PC-9 (cell line): ENCODE measurements around the gene CCDC12. TPM values are rescaled to one million over a fixed set of nuclear protein-coding genes. Genes with fewer than 3 reads are reported as not detected.

Experiments used
- BruUV-seq: library from RNA; stranded (reverse); fragments of 400-500 nt; replicated peaks from 2 replicates; lab custom pipeline; 2021; lab: Mats Ljungman, UMichigan
- CTCF ChIA-PET: fragments of 300-600 bp; sonication (Branson Sonifier 250); formaldehyde crosslinking; loops from one replicate; lab custom pipeline; 2022; ENCODE audit warnings: antibody characterized with exemption; lab: Charles Lee
- POLR2A ChIA-PET: fragments of 300-600 bp; sonication (Branson Sonifier 250); formaldehyde crosslinking; loops from one replicate; lab custom pipeline; 2022; ENCODE audit warnings: antibody characterized with exemption; ENCODE audit not compliant: unreplicated experiment; lab: Charles Lee
- DNase-seq, 2 experiments: peaks; one replicate each; pipeline versions ENCODE4 v3.0.0 to v3.0.0-alpha.2; 2015 to 2022; ENCODE audit warnings: mixed read lengths in 1 of 2
- H2AFZ ChIP-seq: fragments of 200-600 bp; sonication (generic); 2 replicates; pipeline ENCODE4 v1.8.1; 2017; ENCODE audit warnings: antibody characterized with exemption
- H3F3A ChIP-seq: fragments of 200-600 bp; sonication (generic); 2 replicates; pipeline ENCODE4 v1.8.1; 2017; ENCODE audit warnings: antibody characterized with exemption, mild to moderate bottlenecking, low read depth; ENCODE audit not compliant: insufficient read depth
- H3K27ac ChIP-seq: fragments of 200-600 bp; sonication (generic); 2 replicates; pipeline ENCODE4 v1.6.1; 2016; ENCODE audit warnings: mixed run types
- H3K27me3 ChIP-seq: fragments of 200-600 bp; sonication (generic); 2 replicates; pipeline ENCODE4 v1.6.1; 2016; ENCODE audit warnings: low read depth, mixed run types; ENCODE audit not compliant: insufficient read depth
- H3K36me3 ChIP-seq: fragments of 200-600 bp; sonication (generic); 2 replicates; pipeline ENCODE4 v1.6.1; 2016; ENCODE audit warnings: low read depth, mixed run types
- H3K4me1 ChIP-seq: fragments of 200-600 bp; sonication (generic); replicated peaks from 2 replicates; pipeline ENCODE4 v1.6.1; 2016; ENCODE audit warnings: mixed run types; ENCODE audit not compliant: insufficient read depth
- H3K4me2 ChIP-seq: fragments of 200-600 bp; sonication (generic); 2 replicates; pipeline ENCODE4 v1.6.1; 2017; ENCODE audit warnings: mixed run types
- H3K4me3 ChIP-seq: fragments of 200-600 bp; sonication (generic); 2 replicates; pipeline ENCODE4 v1.6.1; 2016; ENCODE audit warnings: mixed run types
- H3K79me2 ChIP-seq: fragments of 200-600 bp; sonication (generic); 2 replicates; pipeline ENCODE4 v1.6.1; 2017; ENCODE audit warnings: low read depth, mixed run types
- H3K9me2 ChIP-seq: fragments of 200-600 bp; sonication (generic); 2 replicates; pipeline ENCODE4 v1.8.1; 2017; ENCODE audit warnings: mild to moderate bottlenecking; ENCODE audit not compliant: insufficient read depth
- H3K9me3 ChIP-seq: fragments of 200-600 bp; sonication (generic); 2 replicates; pipeline ENCODE4 v1.8.1; 2016; ENCODE audit warnings: low read depth; ENCODE audit not compliant: insufficient read depth
- H4K20me1 ChIP-seq: fragments of 200-600 bp; sonication (generic); 2 replicates; pipeline ENCODE4 v1.8.1; 2017; ENCODE audit not compliant: insufficient read depth
- CTCF ChIP-seq: fragments of 200-600 bp; sonication (generic); conservative IDR thresholded peaks from 2 replicates; pipeline ENCODE4 v1.6.1; 2017; ENCODE audit warnings: mixed run types, antibody characterized with exemption, mild to moderate bottlenecking, moderate library complexity
- EZH2 ChIP-seq: fragments of 200-600 bp; sonication (generic); IDR thresholded peaks from 2 replicates; pipeline ENCODE4 v1.8.0; 2017; ENCODE audit warnings: antibody characterized with exemption, low read depth
- intact Hi-C: fragments of 100-400 bp; cut with micrococcal nuclease; formaldehyde crosslinking; loops from one replicate; pipeline ENCODE4 v1.10.0; 2022; ENCODE audit not compliant: unreplicated experiment
- total RNA-seq: library from RNA; stranded (reverse); gene quantifications from 2 replicates; pipeline ENCODE4 v1.2.3, GENCODE V29; 2021

The CCDC12 gene
- total RNA-seq, 1 experiment from 2014 or later = 39.3 TPM

- Histone ChIP-seq H4K20me1 (no peaks in the 10 kb centered on the region), H3K27me3 (no peaks in the 10 kb centered on the region), H3F3A (peaks cover 18% of the 10 kb centered on the region), H3K36me3 (no peaks in the 10 kb centered on the region), H3K79me2 (peaks cover 15% of the 10 kb centered on the region), H3K9me3 (no peaks in the 10 kb centered on the region), H3K27ac (peak overlapping the region; percentile 67), H2AFZ (no peak overlapping the region), H3K4me1 (peaks cover 48% of the 10 kb centered on the region), H3K4me2 (peak overlapping the region; percentile 86), H3K9me2 (no peaks in the 10 kb centered on the region), H3K4me3 (peak overlapping the region; percentile 48; the same call in 1 of the 2 replicates)
- POLR2A ChIA-PET = interaction anchor here (0.6 to 0.9 kb wide), 4 partner anchors 46 to 318 kb away, joined by 3 to 5 read pairs (median 3); no protein-coding TSS in a partner anchor
- peak; percentile 68 to 77 for DNase-seq
- no peak for TF ChIP-seq EZH2
- no peak for TF ChIP-seq CTCF
- CTCF ChIA-PET = interaction anchor here (0.5 to 2.0 kb wide), 5 partner anchors 8 to 73 kb away, joined by 3 to 11 read pairs (median 3); no protein-coding TSS in a partner anchor
- BruUV-seq = no TSS peak
- intact Hi-C loops = no loop called here
Observed at GRCh38 chr3:46981932-46982471, 5.5 kb upstream of the CCDC12 start.

GRCh38 chr3:46979958-46980497 is 3.5 kb upstream of the CCDC12 start:
- TF ChIP-seq EZH2 = no peak
- TF ChIP-seq CTCF = no peak
- DNase-seq = no peak
- no peaks in the 10 kb centered on the region for H3K36me3 ChIP-seq
- POLR2A ChIA-PET = interaction anchor here (0.5 to 0.8 kb wide), 4 partner anchors 33 to 289 kb away, joined by 4 to 7 read pairs (median 6); no protein-coding TSS in a partner anchor
- peaks cover 49% of the 10 kb centered on the region for H3K4me1 ChIP-seq
- peak overlapping the region; percentile 67; the same call in 1 of the 2 replicates for H2AFZ ChIP-seq
- CTCF ChIA-PET = interaction anchor here (0.5 to 0.6 kb wide), 4 partner anchors 23 to 399 kb away, joined by 4 to 8 read pairs (median 5); no protein-coding TSS in a partner anchor
- BruUV-seq = no TSS peak
- peak overlapping the region; percentile 85 for H3K4me3 ChIP-seq
- H3K4me2 ChIP-seq = peak overlapping the region; percentile 86
- no peak overlapping the region for H3K27ac ChIP-seq
- peaks cover 28% of the 10 kb centered on the region for H3K79me2 ChIP-seq
- peaks cover 2% of the 10 kb centered on the region; the same call in 1 of the 2 replicates for H4K20me1 ChIP-seq
- H3K9me3 ChIP-seq = no peaks in the 10 kb centered on the region
- H3K27me3 ChIP-seq = no peaks in the 10 kb centered on the region
- H3F3A ChIP-seq = peaks cover 19% of the 10 kb centered on the region
- no peaks in the 10 kb centered on the region for H3K9me2 ChIP-seq
- intact Hi-C loops = loop anchor here (1.0 kb wide), 3 partner anchors 32 to 49 kb away; no protein-coding TSS in a partner anchor

GRCh38 chr3:46978985-46979944 is 2.7 kb upstream of the CCDC12 start, which contains the start of gene NBEAL2:
Gene NBEAL2, plus strand, starts transcription at chr3:46979666. Its CDS starts 196 bp downstream, at chr3:46979862.
- no peaks in the 10 kb centered on the region for H3K36me3 ChIP-seq

More at GRCh38 chr3:46978985-46979944, 2.7 kb upstream of the CCDC12 start, which contains the start of gene NBEAL2:
- H3K4me2 ChIP-seq = peak within 1 kb of the TSS; percentile 97
- H3K4me1 ChIP-seq = peaks cover 55% of the 10 kb centered on the region
- peaks cover 36% of the 10 kb centered on the region for H3K79me2 ChIP-seq
- ChIA-PET POLR2A (interaction anchor here (0.5 to 0.8 kb wide), 5 partner anchors 32 to 315 kb away, joined by 3 to 7 read pairs (median 6); no protein-coding TSS in a partner anchor), CTCF (no interaction called here)
- H3K27ac ChIP-seq = no peak within 1 kb of the TSS
- TSS peak; percentile 23 for BruUV-seq
- peak within 1 kb of the TSS; percentile 95 for H2AFZ ChIP-seq
- TF ChIP-seq CTCF = no peak
- no peak for TF ChIP-seq EZH2
- H3K9me3 ChIP-seq = no peaks in the 10 kb centered on the region
- H3F3A ChIP-seq = peaks cover 19% of the 10 kb centered on the region
- peak within 1 kb of the TSS; percentile 85 for H3K4me3 ChIP-seq
- no peaks in the 10 kb centered on the region for H3K9me2 ChIP-seq
- intact Hi-C loops = loop anchor here (1.0 kb wide), 3 partner anchors 31 to 48 kb away; no protein-coding TSS in a partner anchor
- DNase-seq = peak; percentile 81 to 95
- no peaks in the 10 kb centered on the region for H3K27me3 ChIP-seq
- peaks cover 9% of the 10 kb centered on the region for H4K20me1 ChIP-seq
